CD4-positive, alpha-beta T cell (primary cell): ENCODE data around the gene TTYH3. TPM values are rescaled to one million over a fixed set of nuclear protein-coding genes. Genes with fewer than 3 reads are reported as not detected.

Source experiments
- ATAC-seq: fragments of 200-7000 bp; cut with Tn5 transposase; one replicate; pipeline ENCODE4 v1.10.0; 2022; ENCODE audit warnings: mild to moderate bottlenecking; ENCODE audit not compliant: poor library complexity
- CTCF ChIA-PET: fragments of 350-600 bp; sonication (Branson Sonifier 250); formaldehyde crosslinking; loops from one replicate; lab custom pipeline; 2021; ENCODE audit warnings: antibody characterized with exemption, inconsistent platforms; lab: Charles Lee
- POLR2A ChIA-PET: fragments of 350-600 bp; sonication (Branson Sonifier 250); formaldehyde crosslinking; loops from one replicate; lab custom pipeline; 2021; ENCODE audit warnings: antibody characterized with exemption, inconsistent platforms; lab: Charles Lee
- DNase-seq, 14 experiments: peaks; one replicate each; pipeline ENCODE4 v3.0.0-alpha.2; 2013 to 2020; ENCODE audit warnings: mixed read lengths in 2 of 14
- H3K27ac ChIP-seq, 2 donors: one replicate each; pipeline versions ENCODE4 v1.5.1 to v1.7.0; 2013; ENCODE audit warnings: low read length in 2 of 2, low read depth in 1 of 2, mild to moderate bottlenecking in 1 of 2
- H3K27me3 ChIP-seq, 2 experiments: 1 replicate in 1 of 2; 2 replicates in 1 of 2; pipeline versions ENCODE4 v1.6.1 to v1.7.0; 2013; ENCODE audit warnings: low read length in 2 of 2, control low read depth in 1 of 2, mild to moderate bottlenecking in 1 of 2, moderate library complexity in 1 of 2; ENCODE audit not compliant: insufficient read depth in 2 of 2, control insufficient read depth in 1 of 2
- H3K36me3 ChIP-seq: one replicate; pipeline ENCODE4 v1.6.1; 2013; ENCODE audit warnings: low read length, control low read depth; ENCODE audit not compliant: insufficient read depth
- H3K4me1 ChIP-seq: one replicate; pipeline ENCODE4 v1.6.1; 2013; ENCODE audit warnings: low read length, control low read depth; ENCODE audit not compliant: insufficient read depth
- H3K4me3 ChIP-seq: one replicate; pipeline ENCODE4 v1.5.1; 2013; ENCODE audit warnings: mild to moderate bottlenecking, low read length, moderate library complexity
- H3K9me3 ChIP-seq, 2 experiments: 1 replicate in 1 of 2; 2 replicates in 1 of 2; pipeline versions ENCODE4 v1.6.1 to v1.7.0; 2013; ENCODE audit warnings: low read length in 2 of 2, mild to moderate bottlenecking in 2 of 2, control low read depth in 1 of 2, moderate library complexity in 1 of 2; ENCODE audit not compliant: control insufficient read depth in 1 of 2, insufficient read depth in 1 of 2
- H3K27ac Mint-ChIP-seq: one replicate; pipeline ENCODE4 v1.8.0; 2020; ENCODE audit warnings: mixed read lengths
- H3K27me3 Mint-ChIP-seq: one replicate; pipeline ENCODE4 v1.8.0; 2021; ENCODE audit warnings: mixed read lengths
- H3K36me3 Mint-ChIP-seq: one replicate; pipeline ENCODE4 v1.8.0; 2021; ENCODE audit warnings: low read depth, mixed read lengths
- H3K4me1 Mint-ChIP-seq: one replicate; pipeline ENCODE4 v1.8.0; 2021; ENCODE audit warnings: low read depth, mixed read lengths
- H3K4me3 Mint-ChIP-seq: one replicate; pipeline ENCODE4 v1.8.0; 2020; ENCODE audit warnings: mild to moderate bottlenecking, mixed read lengths
- H3K9me3 Mint-ChIP-seq: one replicate; pipeline ENCODE4 v1.8.0; 2020; ENCODE audit warnings: mixed read lengths
- intact Hi-C, 2 experiments: fragments of 100-400 bp; cut with DNase I in 1 of 2; cut with micrococcal nuclease in 1 of 2; formaldehyde crosslinking; loops; one replicate each; pipeline versions ENCODE4 v1.15.1 to v1.9.0; 2023 to 2025; cut with DNase I, micrococcal nuclease
- total RNA-seq, 174 experiments: library from RNA in 2 of 174; stranded (reverse) in 2 of 174; gene quantifications; one replicate each; pipeline ENCODE4 v1.2.3 and lab custom pipeline; 2021 to 2026
- TF ChIP-seq, protein P1 (sequence below): fragments of 200-600 bp; IDR thresholded peaks from one replicate; pipeline ENCODE4 v1.8.0; 2022; ENCODE audit warnings: antibody characterized with exemption, mild to moderate bottlenecking

Gene TTYH3
- total RNA-seq, 2 experiments from 2014 or later: 7.9 to 9.3 TPM

DNA sequence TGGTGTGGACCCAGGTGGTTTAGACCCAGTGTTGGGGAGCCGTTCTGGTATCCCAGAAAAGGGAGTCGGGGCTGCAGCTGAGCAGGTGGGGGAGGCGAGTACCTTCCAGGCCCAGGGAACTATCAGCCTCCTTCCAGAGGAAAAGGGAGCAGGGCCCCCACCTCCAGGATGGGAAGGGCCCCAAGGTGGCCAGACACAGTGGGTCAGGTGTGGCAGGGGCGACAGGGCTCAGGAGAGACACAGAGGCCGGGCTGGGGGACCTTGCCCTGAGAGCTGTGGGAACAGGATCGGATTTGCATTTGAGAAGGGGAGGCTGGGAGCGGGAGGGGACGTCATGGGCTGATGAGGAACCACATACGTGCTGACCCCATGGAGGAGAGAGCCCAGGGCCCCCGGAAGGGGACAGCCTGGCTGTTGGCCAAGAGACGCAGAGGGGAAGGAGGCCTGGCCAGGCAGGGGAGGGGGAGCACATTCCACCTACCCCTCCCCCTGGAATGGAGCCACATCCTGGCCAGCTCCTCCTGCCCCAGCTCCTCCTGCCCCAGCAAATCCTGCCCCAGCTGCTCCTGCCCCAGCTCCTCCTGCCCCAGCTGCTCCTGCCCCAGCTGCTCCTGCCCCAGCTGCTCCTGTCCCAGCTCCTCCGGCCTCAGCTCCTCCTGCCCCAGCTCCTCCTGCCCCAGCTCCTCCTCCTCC lies 9.7 kb upstream of the TTYH3 start:
- H3K27me3 ChIP-seq: no peaks in the 10 kb centered on the region
- Mint-ChIP-seq H3K27ac (no peak overlapping the region), H3K4me1 (no peaks in the 10 kb centered on the region), H3K27me3 (no peaks in the 10 kb centered on the region), H3K9me3 (no peaks in the 10 kb centered on the region), H3K36me3 (no peaks in the 10 kb centered on the region), H3K4me3 (no peak overlapping the region)
- H3K4me1 ChIP-seq: no peaks in the 10 kb centered on the region
- CTCF ChIA-PET: no interaction called here
- intact Hi-C loops: no loop called here
- POLR2A ChIA-PET: no interaction called here
- ATAC-seq (no peak), DNase-seq (no peak)
- no peaks in the 10 kb centered on the region for H3K36me3 ChIP-seq
- TF ChIP-seq, protein P1, sequence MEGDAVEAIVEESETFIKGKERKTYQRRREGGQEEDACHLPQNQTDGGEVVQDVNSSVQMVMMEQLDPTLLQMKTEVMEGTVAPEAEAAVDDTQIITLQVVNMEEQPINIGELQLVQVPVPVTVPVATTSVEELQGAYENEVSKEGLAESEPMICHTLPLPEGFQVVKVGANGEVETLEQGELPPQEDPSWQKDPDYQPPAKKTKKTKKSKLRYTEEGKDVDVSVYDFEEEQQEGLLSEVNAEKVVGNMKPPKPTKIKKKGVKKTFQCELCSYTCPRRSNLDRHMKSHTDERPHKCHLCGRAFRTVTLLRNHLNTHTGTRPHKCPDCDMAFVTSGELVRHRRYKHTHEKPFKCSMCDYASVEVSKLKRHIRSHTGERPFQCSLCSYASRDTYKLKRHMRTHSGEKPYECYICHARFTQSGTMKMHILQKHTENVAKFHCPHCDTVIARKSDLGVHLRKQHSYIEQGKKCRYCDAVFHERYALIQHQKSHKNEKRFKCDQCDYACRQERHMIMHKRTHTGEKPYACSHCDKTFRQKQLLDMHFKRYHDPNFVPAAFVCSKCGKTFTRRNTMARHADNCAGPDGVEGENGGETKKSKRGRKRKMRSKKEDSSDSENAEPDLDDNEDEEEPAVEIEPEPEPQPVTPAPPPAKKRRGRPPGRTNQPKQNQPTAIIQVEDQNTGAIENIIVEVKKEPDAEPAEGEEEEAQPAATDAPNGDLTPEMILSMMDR: no peak
- H3K27ac ChIP-seq: no peak overlapping the region
- no peak overlapping the region for H3K4me3 ChIP-seq
- H3K9me3 ChIP-seq: no peaks in the 10 kb centered on the region

DNA sequence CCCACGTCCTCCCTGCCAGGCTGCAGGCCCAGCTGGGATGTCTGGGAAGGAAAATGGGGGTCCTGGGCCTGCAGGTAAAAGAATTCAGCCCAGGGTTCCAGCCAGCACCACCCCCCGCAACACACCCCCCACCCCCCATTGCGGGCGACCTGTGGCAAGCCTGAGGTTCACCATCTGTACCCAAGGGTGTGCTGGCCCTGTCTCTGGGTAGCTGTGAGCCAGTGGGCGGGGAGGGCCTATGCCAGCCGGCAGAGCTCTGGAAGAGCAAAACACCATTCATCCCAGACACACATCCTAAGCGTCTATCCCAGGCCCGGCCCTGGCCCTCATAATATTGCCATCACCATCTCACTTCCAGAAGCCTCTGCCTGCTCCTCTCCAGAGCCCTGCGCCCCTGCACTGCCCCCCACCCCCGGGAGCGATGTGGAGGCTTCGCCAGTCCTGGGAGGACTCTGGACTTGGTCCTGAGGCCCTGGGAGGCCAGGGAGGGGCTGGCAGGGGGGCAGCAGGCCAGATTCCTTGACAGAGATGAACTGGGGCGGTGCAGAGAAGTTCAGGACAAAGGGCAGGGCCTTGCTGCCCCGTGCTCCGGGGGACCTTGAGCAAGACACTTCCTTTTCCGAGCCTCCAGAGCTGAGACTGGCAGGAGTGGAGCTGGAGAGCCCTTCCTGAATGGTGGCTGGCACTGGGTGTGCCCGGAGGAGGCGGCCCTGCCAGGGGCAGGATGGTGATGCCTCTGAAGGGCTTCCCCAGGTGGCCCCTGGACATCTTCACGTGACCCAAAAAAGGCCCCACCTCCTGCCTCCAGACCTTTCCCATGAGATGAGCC lies 8.7 kb upstream of the TTYH3 start:
- Histone ChIP-seq H3K36me3 (no peaks in the 10 kb centered on the region), H3K4me3 (no peak overlapping the region), H3K27me3 (no peaks in the 10 kb centered on the region), H3K27ac (no peak overlapping the region), H3K9me3 (no peaks in the 10 kb centered on the region), H3K4me1 (no peaks in the 10 kb centered on the region)
- ATAC-seq (no peak), DNase-seq (no peak)
- H3K36me3 Mint-ChIP-seq: no peaks in the 10 kb centered on the region
- POLR2A ChIA-PET: no interaction called here
- no peaks in the 10 kb centered on the region for H3K9me3 Mint-ChIP-seq
- no peaks in the 10 kb centered on the region for H3K4me1 Mint-ChIP-seq
- CTCF ChIA-PET: no interaction called here
- H3K27ac Mint-ChIP-seq: no peak overlapping the region
- H3K4me3 Mint-ChIP-seq: no peak overlapping the region
- H3K27me3 Mint-ChIP-seq: no peaks in the 10 kb centered on the region
- TF ChIP-seq, protein P1: no peak
- intact Hi-C loops: no loop called here

DNA sequence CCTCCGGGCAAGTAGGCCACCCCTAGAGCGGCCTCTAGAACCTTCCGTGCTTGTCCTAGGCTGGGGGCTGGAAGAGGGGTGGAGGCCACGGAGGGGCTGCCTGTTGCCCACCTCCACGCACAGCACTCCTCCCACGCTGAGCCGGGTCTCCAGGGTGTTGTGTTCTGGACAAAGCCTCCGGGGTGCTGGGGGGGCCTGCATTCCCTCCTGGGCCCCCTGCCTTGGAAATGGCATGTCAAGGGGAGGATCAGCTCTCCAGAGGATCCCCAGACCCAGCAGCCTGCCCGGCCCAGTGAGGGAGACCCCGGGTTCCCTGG lies 8.1 kb upstream of the TTYH3 start:
- H3K36me3 Mint-ChIP-seq: no peaks in the 10 kb centered on the region
- Histone ChIP-seq H3K9me3 (no peaks in the 10 kb centered on the region), H3K36me3 (no peaks in the 10 kb centered on the region), H3K4me3 (no peak overlapping the region), H3K27ac (no peak overlapping the region), H3K4me1 (no peaks in the 10 kb centered on the region), H3K27me3 (no peaks in the 10 kb centered on the region)
- DNase-seq: no peak
- no peak overlapping the region for H3K27ac Mint-ChIP-seq
- TF ChIP-seq, protein P1: no peak
- no peaks in the 10 kb centered on the region for H3K9me3 Mint-ChIP-seq
- no peaks in the 10 kb centered on the region for H3K27me3 Mint-ChIP-seq
- intact Hi-C loops: no loop called here
- no peak for ATAC-seq
- CTCF ChIA-PET: no interaction called here
- POLR2A ChIA-PET: no interaction called here
- no peak overlapping the region for H3K4me3 Mint-ChIP-seq
- H3K4me1 Mint-ChIP-seq: no peaks in the 10 kb centered on the region
